Measurements from ENCODE around the gene ZNF410.
A peak's percentile ranks its signal among the peaks of the same experiment; 100 is the strongest.

Gene ZNF410

DNA sequence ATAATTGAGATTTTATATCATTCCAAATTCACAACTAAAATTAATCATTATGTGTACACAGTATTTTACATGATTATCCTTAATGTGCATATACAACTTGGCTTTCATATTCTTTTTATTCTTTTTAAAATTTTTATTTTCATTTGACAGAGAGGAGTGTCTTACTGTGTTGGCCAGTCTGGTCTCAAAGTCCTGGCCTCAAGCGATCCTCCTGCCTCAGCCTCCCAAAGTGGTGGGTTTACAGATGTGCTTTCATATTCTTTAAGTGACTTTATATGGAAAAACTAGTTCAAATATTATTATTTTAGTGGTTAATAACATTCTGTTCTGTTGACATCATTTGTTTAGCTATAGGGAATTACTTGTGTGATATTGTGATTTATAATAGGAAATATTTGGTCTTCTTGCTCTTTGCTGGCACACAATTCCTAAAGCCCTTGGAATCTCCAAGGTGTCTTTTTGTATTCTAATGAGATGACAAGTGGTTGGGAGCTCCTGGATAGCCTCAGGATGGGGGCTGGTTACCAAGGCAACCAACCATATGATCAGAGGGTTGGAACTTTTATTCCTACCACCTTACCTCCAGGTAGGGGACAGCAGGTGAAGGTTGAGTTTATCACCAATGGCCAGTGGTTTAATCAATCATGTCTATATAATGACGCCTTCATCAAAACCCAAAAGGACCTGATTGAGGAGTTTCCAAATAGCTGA is 16.0 kb upstream of the ZNF410 start:
- H3K27ac ChIP-seq, result no peak overlapping the region
- TF ChIP-seq, protein P1, sequence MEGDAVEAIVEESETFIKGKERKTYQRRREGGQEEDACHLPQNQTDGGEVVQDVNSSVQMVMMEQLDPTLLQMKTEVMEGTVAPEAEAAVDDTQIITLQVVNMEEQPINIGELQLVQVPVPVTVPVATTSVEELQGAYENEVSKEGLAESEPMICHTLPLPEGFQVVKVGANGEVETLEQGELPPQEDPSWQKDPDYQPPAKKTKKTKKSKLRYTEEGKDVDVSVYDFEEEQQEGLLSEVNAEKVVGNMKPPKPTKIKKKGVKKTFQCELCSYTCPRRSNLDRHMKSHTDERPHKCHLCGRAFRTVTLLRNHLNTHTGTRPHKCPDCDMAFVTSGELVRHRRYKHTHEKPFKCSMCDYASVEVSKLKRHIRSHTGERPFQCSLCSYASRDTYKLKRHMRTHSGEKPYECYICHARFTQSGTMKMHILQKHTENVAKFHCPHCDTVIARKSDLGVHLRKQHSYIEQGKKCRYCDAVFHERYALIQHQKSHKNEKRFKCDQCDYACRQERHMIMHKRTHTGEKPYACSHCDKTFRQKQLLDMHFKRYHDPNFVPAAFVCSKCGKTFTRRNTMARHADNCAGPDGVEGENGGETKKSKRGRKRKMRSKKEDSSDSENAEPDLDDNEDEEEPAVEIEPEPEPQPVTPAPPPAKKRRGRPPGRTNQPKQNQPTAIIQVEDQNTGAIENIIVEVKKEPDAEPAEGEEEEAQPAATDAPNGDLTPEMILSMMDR (conservative IDR thresholded peaks at IDR 0.05), result no peak

DNA sequence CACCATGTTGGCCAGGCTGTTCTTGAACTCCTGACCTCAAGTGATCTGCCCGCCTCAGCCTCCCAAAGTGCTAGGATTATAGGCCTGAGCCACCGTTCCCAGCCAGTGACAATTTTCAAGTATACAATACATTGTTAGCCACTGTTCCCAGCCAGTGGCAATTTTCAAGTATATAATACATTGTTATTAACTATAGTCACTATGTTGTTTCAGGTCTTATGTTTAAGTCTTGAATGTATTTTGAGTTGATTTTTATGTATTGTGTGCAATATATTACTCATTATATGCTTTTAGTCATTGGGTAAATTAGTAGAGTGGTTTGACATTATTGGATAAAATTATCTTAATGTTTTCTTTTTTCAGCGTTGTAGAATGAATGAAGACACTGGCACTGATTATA is 13.0 kb upstream of the ZNF410 start:
- no peak overlapping the region for H3K27ac ChIP-seq
- TF ChIP-seq, protein P1 (conservative IDR thresholded peaks at IDR 0.05), result no peak

DNA sequence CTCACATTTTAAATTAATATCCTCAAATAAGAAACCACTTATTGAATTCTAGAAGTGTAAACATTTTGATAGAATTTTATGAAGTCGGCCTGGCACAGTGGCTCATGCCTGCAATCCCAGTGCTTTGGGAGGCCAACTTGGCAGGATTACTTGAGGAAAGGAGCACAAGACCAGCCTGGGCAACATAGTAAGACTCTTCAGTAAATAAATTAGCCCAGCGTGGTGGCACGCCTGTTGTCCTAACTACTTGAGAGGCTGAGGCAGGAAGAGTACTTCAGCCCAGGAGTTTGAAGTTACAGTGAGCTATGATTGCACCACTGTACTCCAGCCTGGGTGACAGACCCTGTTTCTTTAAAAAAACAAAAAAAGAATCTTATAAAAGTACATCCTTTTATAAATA is 8.9 kb upstream of the ZNF410 start:
- TF ChIP-seq, protein P1 (conservative IDR thresholded peaks at IDR 0.05), result no peak
- H3K27ac ChIP-seq, result peak overlapping the region; percentile 19; the same call in 1 of the 2 replicates

DNA sequence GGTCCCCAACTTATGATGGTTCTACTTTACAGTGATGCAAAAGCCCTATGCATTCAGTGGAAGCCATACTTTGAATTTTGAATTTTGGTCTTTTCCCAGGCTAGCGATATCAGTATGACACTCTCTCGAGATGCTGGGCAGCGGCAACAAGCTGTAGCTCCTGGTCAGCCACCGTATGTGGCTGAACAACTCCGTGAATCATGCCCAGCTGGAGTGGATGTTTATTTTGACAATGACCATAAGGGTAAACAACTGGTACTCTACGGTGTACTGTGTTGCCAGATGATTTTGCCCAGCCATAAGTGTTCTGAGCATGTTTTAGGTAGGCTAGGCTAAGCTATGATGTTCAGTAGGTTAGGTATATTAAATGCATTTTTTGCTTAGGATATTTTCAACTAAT is 8.2 kb upstream of the ZNF410 start:
- TF ChIP-seq, protein P1 (conservative IDR thresholded peaks at IDR 0.05), result no peak
- H3K27ac ChIP-seq, result no peak overlapping the region

DNA sequence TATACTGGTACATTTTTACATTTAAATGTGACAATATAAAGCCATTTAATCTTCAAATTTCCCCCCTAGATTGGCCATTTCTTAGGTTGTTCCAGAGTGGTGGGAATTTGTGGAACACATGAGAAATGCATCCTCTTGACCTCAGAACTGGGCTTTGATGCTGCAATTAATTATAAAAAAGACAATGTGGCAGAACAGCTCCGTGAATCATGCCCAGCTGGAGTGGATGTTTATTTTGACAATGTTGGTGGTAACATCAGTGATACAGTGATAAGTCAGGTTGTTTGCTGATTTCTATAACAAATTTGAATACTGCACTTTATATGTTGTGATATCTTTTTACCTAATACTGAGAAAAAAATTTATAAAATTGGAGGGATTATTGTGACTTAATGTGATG is 7.6 kb upstream of the ZNF410 start:
- no peak overlapping the region for H3K27ac ChIP-seq
- TF ChIP-seq, protein P1 (conservative IDR thresholded peaks at IDR 0.05), result no peak

DNA sequence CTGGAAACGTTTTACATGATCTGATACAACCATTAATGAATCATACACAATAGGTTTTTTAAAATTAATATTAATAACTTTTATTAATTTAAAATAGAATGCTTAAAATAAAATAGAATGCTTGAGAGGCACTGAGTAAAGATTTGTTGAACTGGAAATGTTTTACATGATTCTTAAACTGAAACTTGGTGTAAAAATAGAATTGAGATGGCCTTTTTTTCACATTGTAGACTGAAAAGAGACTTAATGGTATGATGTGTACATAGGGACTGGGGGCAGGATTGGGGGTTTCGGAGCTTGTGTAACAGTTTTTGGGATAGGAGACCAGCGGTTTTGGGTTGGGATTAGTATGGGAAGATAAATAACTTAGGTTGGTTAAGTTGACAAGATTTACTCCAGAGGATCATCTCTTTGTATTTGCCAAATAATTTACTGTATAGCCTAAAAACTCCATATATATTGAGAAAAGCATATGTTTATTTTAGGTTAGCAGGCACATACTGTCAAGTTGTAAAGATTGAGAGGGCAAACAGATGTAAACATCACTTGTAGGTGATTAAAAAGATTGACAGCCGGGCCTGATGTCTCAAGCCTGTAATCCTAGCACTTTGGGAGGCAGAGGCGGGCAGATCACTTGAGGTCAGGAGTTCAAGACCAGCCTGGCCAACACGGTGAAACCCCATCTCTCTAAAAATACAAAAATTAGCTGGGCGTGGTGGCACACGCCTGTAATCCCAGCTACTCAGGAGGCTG is 2.0 kb upstream of the ZNF410 start:
- no peak overlapping the region for H3K27ac ChIP-seq
- TF ChIP-seq, protein P1 (conservative IDR thresholded peaks at IDR 0.05), result no peak

DNA sequence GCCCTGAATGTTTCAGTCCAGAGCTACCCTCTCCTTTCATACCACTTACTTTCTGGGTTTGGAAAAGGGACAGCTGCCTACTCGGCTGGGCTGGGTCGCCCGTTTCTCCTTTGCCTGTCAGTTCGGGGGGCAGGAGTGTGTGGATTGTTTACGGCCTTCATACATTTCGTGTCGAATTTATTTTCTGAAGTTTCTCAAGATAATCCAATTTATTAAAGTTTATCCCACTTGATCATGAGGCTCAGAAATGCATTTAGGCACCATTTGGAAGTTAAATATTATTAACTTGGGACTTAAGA is 608 bp downstream of the ZNF410 start:
- TF ChIP-seq, protein P1 (conservative IDR thresholded peaks at IDR 0.05), result no peak
- H3K27ac ChIP-seq, result peak overlapping the region; percentile 95
